ENCODE measurements around the gene DYRK2. TPM values are rescaled to one million over a fixed set of nuclear protein-coding genes. Genes with fewer than 3 reads are reported as not detected.

DYRK2 gene
- total and polyA plus RNA-seq, 4 donors = 1.2 to 8.8 (median 4.9) TPM

GRCh38 chr12:67692966-67693365, 44.4 kb downstream of the DYRK2 start:
- no peak overlapping the region for H3K9ac ChIP-seq (ENCODE audit: low read depth in 1 of 2, low read length in 2 of 2)
- DNase-seq (ENCODE audit: low spot score) = no peak
- no peaks in the 10 kb centered on the region for H3K4me1 ChIP-seq (ENCODE audit: control insufficient read depth in 4 of 4, insufficient read depth in 4 of 4, low read length in 3 of 4)
- peaks cover 0 to 3% (median 0%) of the 10 kb centered on the region in 4 donors for H3K27me3 ChIP-seq (ENCODE audit: control insufficient read depth in 4 of 4, insufficient read depth in 4 of 4, low read length in 3 of 4)
- 91% methylated on average over 2 of the region's 2 CpGs for WGBS
- no peaks in the 10 kb centered on the region for H3K36me3 ChIP-seq (ENCODE audit: control insufficient read depth in 4 of 4, insufficient read depth in 3 of 4, low read depth in 1 of 4, low read length in 3 of 4)
- no peak overlapping the region for H3K4me3 ChIP-seq (ENCODE audit: low read depth in 1 of 3, low read length in 3 of 3)
- H3K9me3 ChIP-seq (ENCODE audit: control insufficient read depth in 4 of 4, low read length in 3 of 4) = no peaks in the 10 kb centered on the region
- no peak overlapping the region for H3K27ac ChIP-seq (ENCODE audit: low read depth in 1 of 2, low read length in 2 of 2)
- TF ChIP-seq RAD21 (IDR thresholded peaks at IDR 0.05) (no peak), HNF4A (conservative IDR thresholded peaks at IDR 0.05) (no peak), ATF3 (IDR thresholded peaks at IDR 0.05) (no peak), EGR1 (IDR thresholded peaks at IDR 0.05; ENCODE audit: low read depth in 2 of 2) (no peak), MAX (IDR thresholded peaks at IDR 0.05) (no peak)

GRCh38 chr12:67693894-67694293, 45.3 kb downstream of the DYRK2 start:
- no peaks in the 10 kb centered on the region for H3K9me3 ChIP-seq (ENCODE audit: control insufficient read depth in 4 of 4, low read length in 3 of 4)
- no peak overlapping the region for H3K9ac ChIP-seq (ENCODE audit: low read depth in 1 of 2, low read length in 2 of 2)
- no peak overlapping the region for H3K27ac ChIP-seq (ENCODE audit: low read depth in 1 of 2, low read length in 2 of 2)
- TF ChIP-seq REST (IDR thresholded peaks at IDR 0.05) (no peak), YY1 (IDR thresholded peaks at IDR 0.05) (no peak), TAF1 (conservative IDR thresholded peaks at IDR 0.05) (no peak), RAD21 (IDR thresholded peaks at IDR 0.05) (no peak), SP1 (IDR thresholded peaks at IDR 0.05) (no peak), HNF4G (IDR thresholded peaks at IDR 0.05) (no peak), FOXA1 (IDR thresholded peaks at IDR 0.05) (no peak), HNF4A (conservative IDR thresholded peaks at IDR 0.05) (no peak), CTCF (IDR thresholded peaks at IDR 0.05; ENCODE audit: low read depth, low read length, missing input control) (no peak)
- no peak for DNase-seq (ENCODE audit: low spot score)
- H3K4me1 ChIP-seq (ENCODE audit: control insufficient read depth in 4 of 4, insufficient read depth in 4 of 4, low read length in 3 of 4) = no peaks in the 10 kb centered on the region
- H3K4me3 ChIP-seq (ENCODE audit: low read depth in 1 of 3, low read length in 3 of 3) = no peak overlapping the region
- peaks cover 0 to 3% (median 0%) of the 10 kb centered on the region in 4 donors for H3K27me3 ChIP-seq (ENCODE audit: control insufficient read depth in 4 of 4, insufficient read depth in 4 of 4, low read length in 3 of 4)
- 93% methylated on average over 3 of the region's 3 CpGs for WGBS
- H3K36me3 ChIP-seq (ENCODE audit: control insufficient read depth in 4 of 4, insufficient read depth in 3 of 4, low read depth in 1 of 4, low read length in 3 of 4) = no peaks in the 10 kb centered on the region

GRCh38 chr12:67694306-67694900, 45.9 kb downstream of the DYRK2 start:
- Histone ChIP-seq H3K36me3 (ENCODE audit: control insufficient read depth in 4 of 4, insufficient read depth in 3 of 4, low read depth in 1 of 4, low read length in 3 of 4) (no peaks in the 10 kb centered on the region), H3K9ac (ENCODE audit: low read depth in 1 of 2, low read length in 2 of 2) (no peak overlapping the region), H3K9me3 (ENCODE audit: control insufficient read depth in 4 of 4, low read length in 3 of 4) (no peaks in the 10 kb centered on the region), H3K27ac (ENCODE audit: low read depth in 1 of 2, low read length in 2 of 2) (no peak overlapping the region), H3K4me1 (ENCODE audit: control insufficient read depth in 4 of 4, insufficient read depth in 4 of 4, low read length in 3 of 4) (no peaks in the 10 kb centered on the region), H3K27me3 (ENCODE audit: control insufficient read depth in 4 of 4, insufficient read depth in 4 of 4, low read length in 3 of 4) (peaks cover 0 to 3% (median 0%) of the 10 kb centered on the region in 4 donors), H3K4me3 (ENCODE audit: low read depth in 1 of 3, low read length in 3 of 3) (no peak overlapping the region)
- DNase-seq (ENCODE audit: low spot score) = no peak
- 66% methylated on average over 1 of the region's 1 CpG for WGBS
- TF ChIP-seq HNF4G (IDR thresholded peaks at IDR 0.05) = no peak
- TF ChIP-seq RAD21 (IDR thresholded peaks at IDR 0.05) = no peak
- no peak for TF ChIP-seq EGR1 (IDR thresholded peaks at IDR 0.05; ENCODE audit: low read depth in 2 of 2)
- no peak for TF ChIP-seq RXRA (IDR thresholded peaks at IDR 0.05)
- TF ChIP-seq NR2F2 (IDR thresholded peaks at IDR 0.05) = no peak
- TF ChIP-seq YY1 (IDR thresholded peaks at IDR 0.05) = no peak
- no peak for TF ChIP-seq TAF1 (conservative IDR thresholded peaks at IDR 0.05)

Measured in liver (tissue), 9 donors.